HG02678 (cell line): Measurements from ENCODE around the gene ZMYM3.
"Not testable (repeated sequence)": the region's sequence is repeated elsewhere in the genome, so short reads cannot be mapped to it uniquely, and the experiment has no call there.

Source experiments
- ATAC-seq: cut with Tn5 transposase; IDR thresholded peaks from one replicate; pipeline ENCODE4 v1.9.1; 2021; ENCODE audit warnings: mild to moderate bottlenecking, moderate library complexity; ENCODE audit not compliant: unreplicated experiment

Gene ZMYM3

DNA sequence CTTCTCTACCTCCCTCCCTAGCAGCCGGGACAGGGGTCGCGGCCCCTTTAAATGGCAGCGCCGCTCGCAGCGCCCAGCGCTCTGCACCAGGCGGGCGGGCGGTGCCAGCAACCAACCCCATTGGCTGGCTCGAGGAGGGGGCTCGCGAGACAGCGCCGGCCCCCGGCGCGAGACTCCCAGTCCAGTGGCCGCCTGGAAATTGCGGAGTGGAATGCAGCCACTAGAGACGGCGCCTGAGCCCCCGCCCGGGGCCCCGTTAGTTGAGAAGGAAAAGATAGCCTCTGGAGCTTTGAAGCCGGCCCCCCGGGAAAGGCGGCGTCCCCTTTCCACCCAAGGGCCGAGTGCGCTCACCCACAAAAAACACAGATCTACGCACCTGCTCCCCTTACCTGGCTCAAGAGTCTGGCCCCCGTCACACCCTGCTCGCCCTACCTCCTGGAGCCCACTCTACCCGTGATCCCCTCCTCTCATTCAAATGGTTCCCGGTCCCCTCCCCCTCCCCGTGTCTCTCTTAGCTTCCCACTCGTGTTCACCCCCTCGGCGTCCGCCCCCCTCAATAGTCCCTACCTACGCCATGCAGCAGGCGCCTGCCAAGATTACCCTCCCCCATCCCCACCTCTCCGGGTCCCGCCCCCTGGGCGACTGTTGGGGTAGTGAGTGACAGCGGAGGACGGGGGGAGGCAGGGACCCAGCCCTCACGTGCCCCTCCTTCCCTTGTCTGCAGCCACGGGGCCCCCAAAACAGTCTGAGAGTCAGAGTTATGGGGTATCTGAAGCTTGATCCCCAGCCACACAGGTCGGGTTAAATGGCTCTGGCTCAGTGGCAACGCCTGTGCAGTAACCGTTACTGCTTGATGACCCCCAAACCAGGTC is at the start of gene ZMYM3:
ZMYM3 (minus strand) TSS at position 49 of the 872 bp plus-strand sequence. CDS start 885 bp downstream, outside the sequence.
- ATAC-seq = peak; percentile 89

GRCh38 chrX:71302461-71303213 is 48.7 kb upstream of the ZMYM3 start:
- no peak for ATAC-seq

DNA sequence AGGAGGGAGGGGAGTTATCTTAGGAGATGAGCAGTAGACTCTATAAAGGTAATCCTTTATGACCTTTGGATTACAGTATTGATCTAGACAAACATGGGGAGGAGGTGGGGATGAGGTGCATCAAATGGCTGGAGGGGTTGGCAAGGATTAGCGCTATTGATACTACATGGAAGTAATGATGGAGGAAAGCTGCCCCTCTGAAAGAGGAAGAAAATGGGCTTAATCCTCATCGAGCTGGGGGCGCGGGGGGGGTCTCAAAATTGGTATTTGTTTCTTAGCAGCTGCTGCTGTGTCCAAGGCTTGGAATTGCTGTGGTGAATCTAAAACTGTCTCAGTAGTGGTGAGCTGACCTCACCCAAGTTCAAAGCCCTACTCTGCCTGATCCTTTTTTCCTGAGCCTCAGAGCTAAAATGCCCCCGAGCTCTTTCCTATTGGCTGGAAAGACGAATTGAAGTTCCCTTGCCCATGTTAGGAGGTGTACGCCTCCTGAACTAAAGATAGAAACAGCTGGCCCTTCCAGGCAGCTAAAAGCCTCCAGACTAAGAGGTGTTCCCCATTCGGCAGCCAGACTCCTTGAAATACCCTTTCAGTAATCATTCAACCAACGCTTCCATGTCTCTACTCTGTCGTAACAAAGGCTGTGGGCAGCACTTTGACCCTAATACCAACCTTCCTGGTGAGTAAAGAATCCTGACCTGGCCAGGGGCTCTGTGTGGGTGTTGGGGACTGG is 47.4 kb upstream of the ZMYM3 start, which contains the start of gene ITGB1BP2:
ITGB1BP2 (plus strand) TSS at position 556 of the 730 bp plus-strand sequence; CDS start at position 613, 57 bp downstream.
- no peak for ATAC-seq

DNA sequence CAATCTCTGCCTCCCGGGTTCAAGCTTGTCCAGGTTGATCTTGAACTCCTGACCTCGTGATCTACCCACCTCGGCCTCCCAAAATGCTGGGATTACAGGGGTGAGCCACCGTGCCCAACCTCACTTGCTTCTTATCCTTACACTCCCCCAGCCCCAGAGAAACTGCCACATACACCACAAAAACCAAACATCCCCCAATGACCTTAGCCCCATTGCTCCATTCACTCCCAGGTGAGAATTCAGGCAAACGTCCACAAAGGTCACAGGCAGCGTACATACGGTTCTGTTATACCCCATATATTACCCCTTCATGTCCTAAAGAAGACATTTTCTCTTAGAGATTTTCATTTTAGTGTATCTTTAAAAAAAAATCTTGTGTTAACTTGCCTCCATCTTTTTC is 46.6 kb upstream of the ZMYM3 start:
- not testable (repeated sequence) for ATAC-seq

DNA sequence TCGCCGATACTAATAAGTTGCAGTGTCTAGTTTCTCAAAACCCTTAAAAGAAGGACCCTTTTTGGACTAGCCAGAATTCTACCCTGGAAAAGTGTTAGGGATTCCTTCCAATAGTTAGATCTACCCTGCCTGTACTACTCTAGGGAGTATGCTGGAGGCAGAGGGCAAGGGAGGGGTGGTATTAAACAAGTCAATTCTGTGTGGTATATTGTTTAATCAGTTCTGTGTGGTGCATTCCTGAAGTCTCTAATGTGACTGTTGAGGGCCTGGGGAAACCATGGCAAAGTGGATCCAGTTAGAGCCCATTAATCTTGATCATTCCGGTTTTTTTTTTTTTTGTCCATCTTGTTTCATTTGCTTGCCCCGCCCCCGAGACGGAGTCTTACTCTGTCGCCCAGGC is 46.1 kb upstream of the ZMYM3 start:
- not testable (repeated sequence) for ATAC-seq

DNA sequence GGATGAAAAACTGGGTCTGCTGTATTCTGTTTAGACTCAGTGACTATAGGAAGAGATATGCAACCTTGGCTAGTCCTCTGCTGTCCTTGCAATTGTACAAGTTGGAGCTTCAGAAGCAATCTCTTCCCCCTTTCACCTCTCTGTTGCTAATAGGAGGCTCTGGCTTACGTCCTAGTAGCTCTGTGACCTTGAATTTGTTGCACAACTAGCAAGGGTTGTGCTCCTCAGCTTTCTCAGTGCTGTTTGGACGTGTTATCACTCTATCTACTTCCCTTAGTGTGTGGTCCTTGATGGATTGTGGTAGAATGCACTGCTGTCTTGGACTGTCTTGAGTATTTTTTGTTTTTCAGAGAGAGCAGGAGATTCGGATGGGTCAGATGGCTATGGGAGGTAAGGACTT is 44.2 kb upstream of the ZMYM3 start:
- no peak for ATAC-seq

DNA sequence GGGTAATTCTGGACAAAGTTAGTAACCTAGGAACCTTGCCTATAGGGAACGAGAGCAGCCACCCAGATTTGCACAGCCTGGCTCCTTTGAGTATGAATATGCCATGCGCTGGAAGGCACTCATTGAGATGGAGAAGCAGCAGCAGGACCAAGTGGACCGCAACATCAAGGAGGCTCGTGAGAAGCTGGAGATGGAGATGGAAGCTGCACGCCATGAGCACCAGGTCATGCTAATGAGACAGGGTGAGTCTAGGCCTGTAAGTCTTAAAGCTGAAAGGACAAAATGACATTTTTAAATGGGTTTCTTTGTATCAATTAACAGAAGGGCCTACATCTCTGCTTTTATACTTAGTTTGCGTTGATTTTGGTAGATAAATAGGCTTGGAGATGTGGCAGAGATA is 42.9 kb upstream of the ZMYM3 start:
- ATAC-seq = no peak

GRCh38 chrX:71292669-71293365 is 38.9 kb upstream of the ZMYM3 start:
- ATAC-seq = no peak

GRCh38 chrX:71291381-71291780 is 37.4 kb upstream of the ZMYM3 start:
- no peak for ATAC-seq

DNA sequence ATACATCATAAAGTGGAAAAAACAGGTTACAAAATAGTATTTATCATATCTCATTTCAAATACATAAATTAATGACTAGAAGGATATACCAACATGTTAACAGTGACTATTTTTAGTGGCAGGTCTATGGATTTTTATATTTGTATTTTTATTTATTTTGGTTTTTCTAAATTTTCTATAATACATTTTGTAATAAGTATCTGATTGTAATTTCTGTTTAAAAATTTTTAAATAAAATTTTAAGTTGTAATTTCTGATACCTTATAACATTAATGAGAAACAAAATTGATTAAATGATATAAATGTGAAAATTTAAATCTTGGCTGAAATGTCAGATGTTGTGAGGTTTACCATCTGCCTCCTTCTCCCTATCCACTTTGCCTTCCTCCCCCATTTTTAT is 32.0 kb upstream of the ZMYM3 start:
- ATAC-seq = no peak

DNA sequence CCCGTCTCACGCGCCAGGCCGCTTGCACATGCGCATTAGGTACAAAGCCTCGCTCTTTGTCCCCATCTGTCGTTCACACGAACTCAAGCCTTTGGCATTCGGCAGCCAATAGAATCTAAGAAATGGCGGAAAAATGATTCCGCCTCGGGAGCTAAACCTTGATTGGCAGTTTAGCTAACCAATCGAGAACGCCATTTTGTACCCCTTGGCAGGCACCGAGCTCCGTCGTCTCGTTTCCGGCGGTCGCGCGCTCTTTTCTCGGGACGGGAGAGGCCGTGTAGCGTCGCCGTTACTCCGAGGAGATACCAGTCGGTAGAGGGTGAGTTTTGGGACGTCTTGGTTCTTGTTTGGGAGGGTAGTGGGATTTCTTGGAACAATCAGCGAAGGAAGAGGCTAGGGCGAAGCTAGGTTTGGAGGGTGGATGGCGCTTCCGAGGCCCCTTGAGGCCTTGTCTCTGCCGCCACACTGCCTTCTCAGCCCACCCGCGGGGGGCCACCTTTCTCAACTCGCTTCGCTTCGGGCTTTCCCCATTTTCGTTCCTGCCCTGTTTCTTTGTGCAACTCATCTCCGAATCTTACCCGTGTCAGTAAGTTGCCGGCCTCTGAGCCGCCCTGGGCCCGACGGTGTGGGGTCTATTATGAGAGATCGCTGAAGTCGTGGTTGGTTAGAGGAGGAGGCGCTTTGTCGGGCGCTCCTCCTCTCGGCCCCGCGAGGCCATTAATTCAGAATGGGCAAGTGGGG is 29.6 kb upstream of the ZMYM3 start, which contains the start of gene NONO:
NONO (plus strand) TSS at position 233 of the 741 bp plus-strand sequence. CDS start 7,003 bp downstream, outside the sequence.
- peak; percentile 89 for ATAC-seq

DNA sequence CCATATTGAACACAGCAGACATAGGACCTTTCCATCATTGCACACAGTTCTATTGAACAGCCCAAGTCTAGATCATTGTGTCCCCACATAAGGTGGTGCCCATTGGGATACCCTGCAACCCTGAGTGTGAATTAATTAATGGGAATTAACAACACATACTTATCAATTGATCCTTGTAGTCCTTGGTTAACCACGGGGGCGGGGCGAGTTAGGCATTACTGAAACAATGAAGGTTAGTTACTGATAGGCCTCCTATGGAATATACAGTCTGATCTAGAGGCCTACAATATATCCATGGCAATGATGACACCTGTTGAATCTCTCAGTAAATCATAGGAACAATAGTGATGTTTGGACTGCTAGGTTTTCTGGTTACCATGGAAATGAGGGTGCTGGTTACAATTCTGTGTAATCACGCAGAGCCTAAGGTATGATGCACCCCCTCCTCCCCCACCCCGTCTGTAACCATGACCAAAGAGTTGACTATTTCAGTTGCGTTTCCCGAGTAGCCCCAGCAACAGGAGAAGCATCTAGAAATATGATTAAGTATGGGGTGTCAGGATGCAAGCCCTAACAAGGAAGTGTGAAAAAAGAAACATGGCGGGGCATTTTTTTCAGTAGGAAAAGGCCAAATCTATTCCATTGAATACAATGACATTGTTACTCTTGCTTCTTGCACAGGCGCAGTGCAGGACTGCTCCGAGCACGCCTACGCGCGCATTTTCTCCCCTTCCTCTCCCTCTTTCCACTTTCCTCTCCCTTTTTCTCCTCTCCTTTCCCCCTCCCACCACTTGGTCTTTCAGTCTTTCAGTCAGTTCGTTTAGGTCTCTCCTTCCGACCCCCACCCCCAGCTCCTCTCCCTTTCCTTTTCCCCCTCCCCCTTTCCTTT is 28.8 kb upstream of the ZMYM3 start:
- peak; percentile 27 for ATAC-seq

- ATAC-seq = not testable (repeated sequence)
Observed at GRCh38 chrX:71281300-71281699, 27.4 kb upstream of the ZMYM3 start.

- not testable (repeated sequence) for ATAC-seq
Observed at GRCh38 chrX:71272313-71272712, 18.4 kb upstream of the ZMYM3 start.

DNA sequence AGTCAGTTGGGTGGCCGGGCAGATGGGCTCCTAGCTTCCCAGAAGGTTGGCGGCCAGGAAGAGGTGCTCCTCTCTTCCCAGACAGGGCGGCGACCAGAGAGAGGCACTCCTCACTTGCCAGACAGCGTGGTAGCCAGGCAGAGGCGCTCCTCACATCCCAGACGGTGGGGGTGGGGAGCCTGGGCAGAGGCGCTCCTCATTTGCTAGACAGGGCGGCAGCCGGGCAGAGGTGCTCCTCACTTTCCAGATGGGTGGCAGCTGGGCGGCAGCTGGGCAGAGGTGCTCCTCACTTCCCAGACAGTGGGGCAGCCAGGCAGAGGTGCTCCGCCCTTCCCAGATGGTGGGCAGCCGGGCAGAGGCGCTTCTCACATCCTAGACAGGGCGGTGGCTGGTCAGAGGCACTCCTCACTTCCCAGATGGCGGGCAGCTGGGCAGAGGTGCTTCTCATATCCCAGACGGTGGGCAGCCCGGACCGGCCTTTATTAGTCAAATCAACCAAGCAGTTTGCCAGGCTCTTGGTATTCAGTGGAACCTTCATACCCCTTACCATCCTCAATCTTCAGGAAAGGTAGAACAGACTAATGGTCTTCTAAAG is 16.0 kb upstream of the ZMYM3 start:
- no peak for ATAC-seq

- not testable (repeated sequence) for ATAC-seq
Observed at GRCh38 chrX:71268624-71269023, 14.7 kb upstream of the ZMYM3 start.

- ATAC-seq = no peak
Observed at GRCh38 chrX:71256856-71257255, 2.9 kb upstream of the ZMYM3 start.

- ATAC-seq = no peak
Observed at GRCh38 chrX:71256051-71256450, 2.1 kb upstream of the ZMYM3 start.
